ENCODE results near the gene DDX10. TPM values are rescaled to one million over a fixed set of nuclear protein-coding genes. Genes with fewer than 3 reads are reported as not detected.

The DDX10 gene
- total RNA-seq, 2 donors from 2014 or later: 15.7 to 17.1 TPM

- intact Hi-C loops (cut with DNase I, micrococcal nuclease): no loop called here
- ATAC-seq: no peak
- no peak for DNase-seq
Observed at GRCh38 chr11:108912581-108912980, 247.7 kb downstream of the DDX10 start.

GRCh38 chr11:108913204-108913603 is 248.3 kb downstream of the DDX10 start:
- intact Hi-C loops (cut with DNase I, micrococcal nuclease): no loop called here
- DNase-seq (no peak), ATAC-seq (no peak)

GRCh38 chr11:108914211-108914610 is 249.3 kb downstream of the DDX10 start:
- DNase-seq (no peak), ATAC-seq (no peak)
- intact Hi-C loops (cut with DNase I, micrococcal nuclease): no loop called here

DNA sequence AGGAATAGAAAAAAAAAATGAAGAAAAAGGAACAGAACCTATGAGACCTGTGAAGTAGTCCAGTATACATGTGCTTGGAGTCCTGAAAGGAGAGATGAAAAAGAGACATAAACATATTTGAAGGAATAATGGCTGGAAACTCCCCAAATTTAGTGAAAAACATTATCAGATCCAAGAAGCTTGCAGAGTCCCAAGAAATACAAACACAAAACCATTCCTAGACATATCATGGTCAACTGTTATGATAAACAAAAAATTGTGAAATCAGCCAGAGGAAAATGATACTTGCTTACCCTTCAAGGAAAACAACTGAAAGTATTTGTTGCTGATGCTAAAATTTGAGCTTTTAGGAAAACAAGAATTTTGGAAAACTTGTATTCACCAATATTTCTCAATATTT is 250.1 kb downstream of the DDX10 start:
- no peak for ATAC-seq
- intact Hi-C loops (cut with DNase I, micrococcal nuclease): no loop called here
- no peak for DNase-seq

DNA sequence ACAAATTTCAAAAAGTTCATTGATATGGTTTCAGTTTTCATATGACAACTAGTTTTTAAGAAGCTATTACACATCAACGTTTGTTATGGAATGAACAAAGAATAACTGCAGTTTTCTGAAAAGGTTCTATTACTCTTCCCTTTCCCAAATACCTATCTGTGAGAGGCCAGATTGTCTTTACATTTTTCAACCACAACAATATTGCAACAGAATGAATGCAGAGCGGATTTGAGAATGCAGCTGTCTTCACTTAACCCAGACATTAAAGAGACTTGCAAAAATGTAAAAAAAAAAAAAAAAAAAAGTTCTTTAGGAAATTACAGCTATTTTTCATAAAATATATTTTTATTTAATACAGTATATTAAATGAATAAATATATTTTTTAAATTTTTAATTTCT is 250.8 kb downstream of the DDX10 start:
- ATAC-seq (no peak), DNase-seq (no peak)
- intact Hi-C loops (cut with DNase I, micrococcal nuclease): no loop called here

GRCh38 chr11:108916290-108916689 is 251.4 kb downstream of the DDX10 start:
- no peak for DNase-seq
- no peak for ATAC-seq
- intact Hi-C loops (cut with DNase I, micrococcal nuclease): no loop called here

DNA sequence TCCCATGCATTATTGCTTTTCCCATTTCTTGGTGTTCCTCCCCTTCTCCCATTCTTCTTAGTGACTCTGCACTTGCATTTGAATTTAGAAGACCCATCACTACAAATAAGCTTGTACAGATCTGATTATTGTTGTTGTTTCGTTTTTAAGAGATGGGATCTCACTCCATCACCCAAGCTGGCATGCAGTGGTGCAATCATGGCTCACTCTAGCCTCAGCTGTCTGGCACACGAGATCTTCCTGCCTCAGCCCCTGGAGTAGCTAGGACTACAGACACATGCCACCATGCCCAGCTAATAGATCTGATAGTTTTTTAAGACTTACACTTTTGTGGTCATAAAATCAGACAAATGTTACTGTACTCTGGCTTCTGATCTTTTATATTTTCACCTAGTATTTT is 252.1 kb downstream of the DDX10 start:
- DNase-seq: no peak
- intact Hi-C loops (cut with DNase I, micrococcal nuclease): no loop called here

DNA sequence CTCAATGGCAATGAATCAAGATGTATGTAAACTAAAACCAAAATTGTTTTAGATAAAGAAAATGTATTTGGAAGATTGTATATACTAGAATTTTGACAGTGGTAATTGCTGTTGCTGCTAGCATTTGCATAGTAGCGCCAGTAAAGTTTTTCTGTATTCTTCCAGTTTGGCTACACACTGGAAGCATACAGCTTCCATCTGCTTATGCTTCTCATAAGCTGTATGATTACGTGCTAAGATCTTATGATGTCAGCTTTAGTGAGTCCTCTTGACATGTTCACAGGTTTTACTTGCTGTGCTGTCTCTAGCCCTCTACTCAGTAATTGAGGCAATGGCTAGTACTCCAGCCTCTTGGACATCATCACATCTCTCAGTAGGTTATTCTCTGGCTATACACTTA is 256.3 kb downstream of the DDX10 start:
- no peak for DNase-seq
- intact Hi-C loops (cut with DNase I, micrococcal nuclease): no loop called here
- ATAC-seq: no peak

More for the DNA sequence above, 252.1 kb downstream of the DDX10 start:
- no peak for ATAC-seq

DNA sequence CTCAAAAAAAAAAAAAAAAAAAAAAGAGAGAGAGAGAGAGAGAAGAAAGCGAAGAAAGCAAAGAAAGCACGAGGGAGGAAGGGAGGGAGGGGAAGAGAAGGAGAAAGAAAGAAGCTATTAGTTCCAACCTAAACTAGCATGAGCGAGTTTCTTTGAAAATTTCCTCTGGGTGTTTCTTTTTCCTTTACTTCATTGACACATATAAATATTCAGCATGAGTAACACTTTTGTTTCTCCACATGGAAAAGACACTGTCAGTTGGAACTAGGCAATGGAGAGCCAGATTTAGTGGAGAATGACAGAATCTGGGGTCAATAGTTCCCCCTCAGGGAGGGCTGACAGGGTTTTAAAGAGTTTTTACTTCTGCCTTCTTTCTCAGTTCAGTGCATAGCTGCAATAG is 257.4 kb downstream of the DDX10 start:
- DNase-seq (no peak), ATAC-seq (no peak)

DNA sequence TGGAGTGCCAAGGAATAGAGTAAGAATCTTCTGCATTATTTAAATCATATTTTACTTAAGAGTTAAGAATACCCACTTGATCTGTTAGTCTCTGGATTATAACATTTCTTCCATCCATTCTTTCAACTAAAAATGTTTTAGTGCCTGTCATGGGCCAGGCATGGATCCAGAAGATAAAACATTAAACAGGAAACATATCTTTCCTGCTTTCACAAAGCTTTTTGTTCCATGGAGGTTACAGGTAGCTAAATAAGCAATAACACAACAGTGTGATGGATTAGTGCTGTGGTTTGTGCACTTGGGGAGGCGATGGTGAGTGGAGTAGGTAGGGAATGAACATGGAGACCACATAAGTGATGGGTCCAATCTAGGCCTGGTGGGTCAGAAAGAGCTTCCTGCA is 258.5 kb downstream of the DDX10 start:
- DNase-seq (no peak), ATAC-seq (no peak)

More for the DNA sequence above, 257.4 kb downstream of the DDX10 start:
- intact Hi-C loops (cut with DNase I, micrococcal nuclease): no loop called here

GRCh38 chr11:108926171-108926840 is 261.4 kb downstream of the DDX10 start:
- intact Hi-C loops (cut with DNase I, micrococcal nuclease): no loop called here

More for the DNA sequence above, 258.5 kb downstream of the DDX10 start:
- intact Hi-C loops (cut with DNase I, micrococcal nuclease): no loop called here

DNA sequence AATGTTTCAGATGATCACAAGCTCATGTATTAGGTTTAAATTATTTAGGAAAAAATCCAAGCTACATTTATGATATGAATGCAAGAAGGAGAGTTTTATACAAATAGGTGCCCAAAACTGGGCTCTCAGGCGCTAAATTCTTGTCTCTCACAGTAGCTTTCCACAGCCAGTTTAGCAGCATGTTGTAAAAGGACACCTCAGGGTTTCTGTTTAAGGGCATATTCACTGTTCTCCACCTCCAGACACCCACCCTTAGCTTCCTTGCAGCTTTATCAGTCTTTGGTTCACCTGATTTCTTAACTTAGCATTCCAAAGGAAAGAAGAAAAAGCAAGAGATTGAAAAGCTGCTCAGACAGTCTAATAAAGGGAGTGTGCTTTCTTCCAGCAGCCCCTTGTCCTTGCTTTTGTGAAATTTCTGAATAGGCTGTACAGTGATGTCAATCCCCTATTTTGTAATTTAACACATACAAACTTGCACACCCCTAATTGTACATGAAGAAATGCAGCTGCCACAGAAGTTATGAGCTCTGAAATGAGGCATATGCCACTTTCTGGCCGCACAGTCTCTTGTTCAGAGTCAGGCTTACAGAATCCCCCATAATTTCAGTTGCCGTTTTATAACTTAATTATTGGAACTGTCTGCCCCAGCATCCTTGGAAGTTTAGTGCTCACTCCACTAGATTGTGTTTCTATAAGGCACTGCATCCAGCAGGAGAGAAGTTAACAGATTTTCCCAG is 262.1 kb downstream of the DDX10 start:
- DNase-seq (no peak), ATAC-seq (no peak)
- intact Hi-C loops (cut with DNase I, micrococcal nuclease): no loop called here

More at GRCh38 chr11:108926171-108926840, 261.4 kb downstream of the DDX10 start:
- ATAC-seq (no peak), DNase-seq (no peak)

DNA sequence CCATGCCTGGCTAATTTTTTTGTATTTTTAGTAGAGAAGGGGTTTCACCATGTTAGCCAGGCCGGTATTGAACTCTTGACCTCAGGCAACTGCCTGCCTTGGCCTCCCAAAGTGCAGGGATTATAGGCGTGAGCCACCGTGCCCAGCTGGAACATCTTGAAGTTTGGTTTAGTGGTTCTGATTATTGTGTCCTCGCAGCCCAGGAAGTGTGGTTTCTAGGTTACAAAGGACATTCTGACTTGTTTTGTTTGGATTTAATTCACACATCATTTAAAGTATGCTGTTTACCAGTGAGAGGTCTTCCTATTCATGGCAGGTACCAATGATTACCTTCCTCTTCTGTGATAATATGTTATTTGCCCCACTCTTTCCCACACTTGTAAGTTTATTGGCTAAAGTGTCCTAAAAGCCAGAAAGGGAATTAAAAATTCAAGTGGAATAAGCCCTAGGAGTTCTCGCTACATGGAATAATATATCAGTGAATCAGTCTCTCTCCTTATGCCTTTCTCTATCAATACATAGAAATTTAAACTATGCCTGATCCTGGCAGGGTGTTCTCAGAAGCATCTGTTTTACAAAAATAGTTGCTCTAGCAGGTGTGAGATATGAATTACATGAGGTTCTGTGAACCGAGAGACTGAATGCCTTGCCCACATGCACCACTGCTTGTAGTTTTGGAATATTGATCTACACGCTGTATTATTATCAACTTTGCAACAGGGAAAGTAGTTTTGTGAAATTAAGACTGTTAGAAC is 263.1 kb downstream of the DDX10 start:
- intact Hi-C loops (cut with DNase I, micrococcal nuclease): no loop called here
- no peak for DNase-seq
- no peak for ATAC-seq

DNA sequence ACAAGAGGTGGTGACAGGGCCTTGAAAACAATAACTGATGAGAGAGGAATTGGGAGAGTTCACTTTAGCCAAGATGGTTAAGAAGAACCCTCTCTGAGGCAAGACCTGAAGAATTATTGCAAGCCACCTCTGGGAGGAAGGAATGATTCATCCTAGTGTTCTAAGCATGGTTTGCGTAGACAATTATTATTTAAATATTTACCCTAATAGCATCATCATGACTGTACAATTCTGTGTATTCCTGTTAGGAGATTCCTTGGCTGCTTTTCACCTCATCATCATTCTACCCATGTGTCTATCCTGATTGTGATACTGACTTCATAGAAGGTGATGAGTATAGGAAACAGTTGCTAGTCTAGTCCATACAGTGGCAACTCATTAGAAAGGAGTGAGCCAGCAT is 264.4 kb downstream of the DDX10 start:
- ATAC-seq (no peak), DNase-seq (no peak)
- intact Hi-C loops (cut with DNase I, micrococcal nuclease): no loop called here

DNA sequence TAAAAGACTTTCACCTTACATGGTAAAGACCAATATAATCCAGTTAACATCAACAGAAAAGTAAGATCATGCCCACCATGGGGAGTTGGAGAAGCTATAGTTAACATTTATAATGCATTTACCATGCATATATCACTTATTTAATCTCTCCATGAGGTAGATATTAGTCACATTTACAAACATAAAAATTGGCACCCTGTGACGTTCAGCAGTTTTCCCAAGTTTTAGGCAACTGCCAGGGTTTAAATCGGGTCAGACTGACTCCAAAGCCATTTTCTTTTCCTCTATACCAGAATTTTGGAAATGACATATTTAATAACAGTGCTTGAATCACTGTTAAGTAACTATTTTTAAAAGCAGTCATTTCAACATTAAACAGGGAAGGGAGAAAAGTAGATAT is 266.3 kb downstream of the DDX10 start:
- ATAC-seq (no peak), DNase-seq (no peak)
- intact Hi-C loops (cut with DNase I, micrococcal nuclease): no loop called here

- ATAC-seq: no peak
- intact Hi-C loops (cut with DNase I, micrococcal nuclease): no loop called here
Observed at GRCh38 chr11:108933630-108934029, 268.8 kb downstream of the DDX10 start.

GRCh38 chr11:108934289-108934688 is 269.4 kb downstream of the DDX10 start:
- intact Hi-C loops (cut with DNase I, micrococcal nuclease): no loop called here
- ATAC-seq (no peak), DNase-seq (no peak)

More at GRCh38 chr11:108933630-108934029, 268.8 kb downstream of the DDX10 start:
- no peak for DNase-seq

DNA sequence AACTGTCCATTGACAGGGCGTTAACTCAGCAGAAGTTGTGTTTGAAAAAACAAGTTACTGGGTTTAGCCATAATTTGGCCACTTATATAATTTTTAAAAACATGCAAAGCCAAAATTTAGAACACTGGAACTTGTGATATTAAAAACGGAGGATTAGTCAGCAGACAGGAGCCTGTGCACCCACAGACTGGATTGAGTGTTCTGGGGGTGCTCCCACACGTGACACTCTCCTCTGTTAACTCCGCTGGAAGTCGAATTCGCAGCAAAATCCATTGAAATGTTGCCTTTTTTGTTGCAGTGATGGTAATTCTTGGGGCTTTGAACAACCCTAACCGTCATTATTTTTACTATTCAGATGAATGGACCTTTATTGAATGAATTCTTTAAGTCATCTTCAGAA is 269.8 kb downstream of the DDX10 start:
- ATAC-seq: no peak
- intact Hi-C loops (cut with DNase I, micrococcal nuclease): no loop called here

DNA sequence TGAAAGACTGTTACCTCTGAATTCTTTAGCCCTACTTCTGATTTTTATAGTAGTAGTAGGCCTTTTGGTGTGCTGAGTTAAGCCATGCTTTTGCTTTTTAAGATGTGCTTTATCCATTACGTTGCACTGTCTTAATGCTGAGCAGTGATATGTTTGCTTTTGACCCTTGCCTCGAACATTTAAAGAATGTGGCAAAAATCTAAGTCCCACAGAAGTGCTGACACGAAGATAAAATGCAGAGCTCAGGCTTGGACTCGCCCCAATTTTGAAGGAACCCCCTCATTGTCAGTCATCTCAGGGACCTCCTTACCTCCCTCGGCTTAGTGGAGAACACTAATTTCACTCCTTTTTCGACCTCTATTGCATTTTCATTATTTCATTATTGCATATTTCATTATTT is 272.9 kb downstream of the DDX10 start:
- intact Hi-C loops (cut with DNase I, micrococcal nuclease): no loop called here
- DNase-seq (no peak), ATAC-seq (no peak)

More for the DNA sequence above, 269.8 kb downstream of the DDX10 start:
- no peak for DNase-seq

- ATAC-seq (no peak), DNase-seq (no peak)
- intact Hi-C loops (cut with DNase I, micrococcal nuclease): no loop called here
Observed at GRCh38 chr11:108938604-108939003, 273.7 kb downstream of the DDX10 start.
